ENCODE results near the gene OPHN1. TPM values are rescaled to one million over a fixed set of nuclear protein-coding genes. Genes with fewer than 3 reads are reported as not detected.

The OPHN1 gene
- total and polyA plus RNA-seq, 2 donors (not counting 3 experiments of a cell fraction or from before 2014, with no cell fraction given) = 3.9 to 6.7 TPM

DNA sequence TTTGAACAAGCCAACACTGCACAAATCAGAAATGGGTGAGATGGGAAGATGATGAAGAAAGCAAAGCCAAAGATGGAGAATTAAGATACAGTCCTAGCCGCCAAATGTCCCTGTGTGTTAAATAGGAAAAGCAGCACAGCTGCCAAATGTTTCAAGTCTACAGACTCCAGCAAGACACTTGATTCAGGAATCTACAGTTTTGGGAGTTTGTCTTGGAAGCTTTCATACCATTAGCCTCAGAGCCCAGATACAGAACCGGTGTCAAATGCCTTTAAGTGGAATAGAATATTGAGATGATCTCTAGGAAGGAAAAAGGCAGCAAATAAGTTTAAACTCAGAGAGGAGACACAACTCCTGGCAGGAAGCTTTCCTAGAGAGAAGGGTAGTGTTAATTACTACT lies 30.3 kb downstream of the OPHN1 start:
- Histone ChIP-seq H3K36me3 (ENCODE audit: control insufficient read depth in 2 of 2, extremely low read depth in 1 of 2, insufficient read depth in 2 of 2, low read length in 2 of 2) (no peaks in the 10 kb centered on the region), H4K20me1 (replicated peaks; ENCODE audit: control insufficient read depth, extremely low read depth, insufficient read depth, low read length) (no peaks in the 10 kb centered on the region), H3K79me2 (ENCODE audit: control insufficient read depth, insufficient read depth, low read length) (no peaks in the 10 kb centered on the region), H3K9me3 (replicated peaks; ENCODE audit: control insufficient read depth, insufficient read depth, low read length) (no peaks in the 10 kb centered on the region), H3K27me3 (ENCODE audit: control insufficient read depth in 2 of 2, insufficient read depth in 2 of 2, low read length in 2 of 2) (no peaks in the 10 kb centered on the region), H3K4me1 (ENCODE audit: control insufficient read depth, extremely low read depth, insufficient read depth, low read length) (no peaks in the 10 kb centered on the region), H3K9ac (replicated peaks; ENCODE audit: extremely low read depth, insufficient read depth, low read length) (no peak overlapping the region), H3K4me2 (ENCODE audit: insufficient read depth, low read length) (no peak overlapping the region), H3K4me3 (replicated peaks in 1 of 3; ENCODE audit: insufficient read depth in 1 of 3, low read depth in 1 of 3, low read length in 3 of 3) (no peak overlapping the region), H3K9me1 (replicated peaks; ENCODE audit: control insufficient read depth, extremely low read depth, insufficient read depth, low read length) (no peaks in the 10 kb centered on the region), H2AFZ (ENCODE audit: low read depth, low read length) (no peak overlapping the region), H3K27ac (ENCODE audit: insufficient read depth, low read depth, low read length) (no peak overlapping the region)
- no TSS peak for BruUV-seq (replicated peaks)
- CTCF ChIA-PET = no interaction called here
- no peak for DNase-seq (ENCODE audit: low read depth, low spot score)
- TF ChIP-seq EZH2 (IDR thresholded peaks at IDR 0.05; ENCODE audit: borderline replicate concordance, low read depth, low read length, severe bottlenecking) (no peak), JUN (IDR thresholded peaks at IDR 0.05; ENCODE audit: borderline replicate concordance, insufficient read depth, insufficient read length, low read depth) (no peak), CTCF (IDR thresholded peaks at IDR 0.05; ENCODE audit: extremely low read depth in 1 of 2, insufficient read depth in 1 of 2, low read depth in 1 of 2, low read length in 2 of 2) (no peak), FOS (IDR thresholded peaks at IDR 0.05; ENCODE audit: borderline replicate concordance, insufficient read depth, low read length) (no peak), POLR2A (IDR thresholded peaks at IDR 0.05; ENCODE audit: low read depth, low read length) (no peak), POLR2AphosphoS5 (IDR thresholded peaks at IDR 0.05; ENCODE audit: insufficient read depth, low read depth, low read length) (no peak), MYC (IDR thresholded peaks at IDR 0.05; ENCODE audit: low read depth, low read length) (no peak), GATA2 (IDR thresholded peaks at IDR 0.05; ENCODE audit: insufficient read depth, insufficient read length, low read depth, low read length) (no peak)
- TF ChIP-seq, protein P1, sequence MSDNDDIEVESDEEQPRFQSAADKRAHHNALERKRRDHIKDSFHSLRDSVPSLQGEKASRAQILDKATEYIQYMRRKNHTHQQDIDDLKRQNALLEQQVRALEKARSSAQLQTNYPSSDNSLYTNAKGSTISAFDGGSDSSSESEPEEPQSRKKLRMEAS (IDR thresholded peaks at IDR 0.05; ENCODE audit: insufficient read depth, insufficient read length) = no peak
- peak; percentile 28 for FAIRE-seq
- dilution Hi-C loops (cut with MboI; ENCODE audit: extremely low pct_ligation_motif_present, low sequenced_read_pairs) = no loop called here
- intact Hi-C loops (cut with micrococcal nuclease) = no loop called here
- POLR2A ChIA-PET = no interaction called here

All from endothelial cell of umbilical vein (primary cell).